Activated CD4-positive, alpha-beta T cell treated with anti-CD3 and anti-CD28 coated beads for 24 hours (primary cell): ENCODE measurements around the gene UBAP2L.
"Not testable (repeated sequence)": the region's sequence is repeated elsewhere in the genome, so short reads cannot be mapped to it uniquely, and the experiment has no call there.

Source experiments
- DNase-seq, 2 donors: peaks; one replicate each; pipeline ENCODE4 v3.0.0-alpha.2; 2020; ENCODE audit warnings: low read depth in 2 of 2

Gene UBAP2L

GRCh38 chr1:154205778-154206177 lies 15.0 kb upstream of the UBAP2L start:
- DNase-seq = not testable (repeated sequence)

DNA sequence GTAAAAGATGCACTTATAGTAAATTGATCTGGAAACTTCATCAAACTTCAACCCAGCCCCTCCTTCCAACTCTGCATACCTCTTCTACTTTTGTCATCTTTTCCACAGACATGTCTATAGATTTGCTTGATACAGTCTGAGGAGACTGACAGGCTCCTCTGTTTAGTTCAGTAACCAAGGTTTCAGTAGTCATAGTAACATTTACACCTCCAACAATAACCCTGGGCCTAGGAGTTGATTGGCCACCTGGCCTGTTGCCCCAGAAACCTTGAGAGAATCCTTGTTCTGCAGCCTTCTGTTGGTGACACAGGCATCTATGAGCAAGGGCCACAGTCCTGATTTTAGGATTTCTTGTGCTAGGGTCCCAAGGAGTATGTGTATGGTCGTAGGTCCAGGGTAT lies 14.6 kb upstream of the UBAP2L start, which contains the start of gene CFAP141:
Gene CFAP141, minus strand, starts transcription at position 138 of the 400 bp plus-strand sequence. Its CDS starts 26 bp downstream, at position 112.
- no peak for DNase-seq

- DNase-seq = no peak
Measured at GRCh38 chr1:154207262-154207661, 13.5 kb upstream of the UBAP2L start.

GRCh38 chr1:154208677-154209388 lies 11.9 kb upstream of the UBAP2L start:
- DNase-seq = no peak

DNA sequence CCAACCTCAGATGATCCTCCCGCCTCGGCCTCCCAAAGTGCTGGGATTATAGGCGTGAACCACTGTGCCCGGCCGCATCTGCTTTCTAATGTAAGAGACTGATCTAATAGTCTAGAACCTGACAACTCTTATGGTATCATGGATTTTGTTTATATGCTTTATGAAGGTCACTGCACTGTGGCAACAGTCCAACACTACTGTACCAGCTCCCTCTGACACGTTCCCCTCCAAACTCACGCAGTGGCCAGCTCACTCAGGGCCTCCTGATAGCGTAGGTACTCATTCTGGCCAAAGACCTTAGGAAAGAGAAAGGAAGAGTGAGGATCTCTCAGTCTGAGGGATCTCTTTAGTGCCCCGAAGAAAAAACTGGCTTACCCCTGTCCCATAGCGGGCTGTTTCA lies 8.7 kb upstream of the UBAP2L start:
- DNase-seq = no peak

GRCh38 chr1:154213274-154213673 lies 7.5 kb upstream of the UBAP2L start:
- DNase-seq = no peak

GRCh38 chr1:154218545-154218944 lies 2.2 kb upstream of the UBAP2L start:
- no peak for DNase-seq

DNA sequence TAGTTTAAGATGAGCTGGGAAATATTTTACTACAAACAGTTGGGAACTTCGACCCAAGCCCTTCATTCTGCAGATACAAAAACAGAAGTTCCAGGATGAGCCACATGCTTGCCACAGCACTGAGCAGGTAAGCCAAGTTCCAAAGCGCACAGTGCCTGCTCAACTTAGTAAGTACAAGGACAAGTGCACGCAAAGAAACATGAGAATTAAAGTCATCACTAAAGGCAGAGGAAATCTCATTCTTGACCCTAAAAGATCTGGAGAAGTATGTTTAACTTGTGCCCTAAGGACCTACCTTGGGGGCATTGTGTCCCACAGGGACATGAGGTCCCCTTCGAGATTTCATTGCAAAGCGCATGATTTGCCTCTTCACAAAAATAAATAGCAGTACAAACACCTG lies 1.2 kb upstream of the UBAP2L start:
- DNase-seq = no peak

DNA sequence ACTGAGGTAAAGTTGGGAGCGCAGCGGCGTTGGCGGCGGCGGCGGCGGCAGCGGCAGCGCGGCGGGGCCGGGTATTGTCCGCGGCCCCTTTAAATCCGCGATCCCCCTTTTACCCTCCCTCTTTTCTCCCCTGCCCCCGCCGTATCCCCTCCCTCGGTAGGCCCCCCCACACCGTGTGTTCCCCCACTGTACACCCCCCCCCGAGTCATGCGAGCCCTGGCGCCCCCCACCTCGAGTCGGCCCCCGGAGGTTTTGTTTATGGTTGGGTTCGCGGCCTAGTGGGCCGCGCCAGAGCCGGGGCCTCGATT lies 169 bp downstream of the UBAP2L start:
- DNase-seq = no peak

- DNase-seq = peak; percentile 44 to 48
Measured at GRCh38 chr1:154221278-154222001, 685 bp downstream of the UBAP2L start.

GRCh38 chr1:154222518-154222917 lies 1.8 kb downstream of the UBAP2L start:
- no peak for DNase-seq

- DNase-seq = no peak
Measured at GRCh38 chr1:154222918-154223317, 2.2 kb downstream of the UBAP2L start.

- no peak for DNase-seq
Measured at GRCh38 chr1:154223621-154224020, 2.9 kb downstream of the UBAP2L start.

DNA sequence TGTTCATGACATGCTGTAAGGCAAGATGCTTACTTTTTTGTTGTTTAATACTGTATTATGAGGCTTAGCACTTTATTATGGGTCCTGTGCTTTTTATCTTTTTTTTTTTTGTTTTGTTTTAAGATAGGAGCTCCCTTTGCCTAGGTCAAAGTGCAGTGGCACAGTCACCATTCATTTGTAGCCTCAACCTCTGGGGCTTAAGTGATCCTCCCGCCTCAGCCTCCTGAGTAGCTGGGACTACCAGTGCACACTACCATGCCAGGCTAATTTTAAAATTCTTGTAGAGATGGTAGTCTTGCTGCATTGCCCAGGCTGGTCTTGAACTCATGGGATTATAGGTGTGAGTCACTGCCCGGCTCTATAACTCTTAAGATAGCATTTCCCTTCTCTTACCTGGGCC lies 4.6 kb downstream of the UBAP2L start:
- DNase-seq = no peak

GRCh38 chr1:154231112-154231511 lies 10.4 kb downstream of the UBAP2L start:
- DNase-seq = not testable (repeated sequence)

GRCh38 chr1:154233127-154233526 lies 12.4 kb downstream of the UBAP2L start:
- DNase-seq = not testable (repeated sequence)

- no peak for DNase-seq
Measured at GRCh38 chr1:154236855-154237254, 16.1 kb downstream of the UBAP2L start.

DNA sequence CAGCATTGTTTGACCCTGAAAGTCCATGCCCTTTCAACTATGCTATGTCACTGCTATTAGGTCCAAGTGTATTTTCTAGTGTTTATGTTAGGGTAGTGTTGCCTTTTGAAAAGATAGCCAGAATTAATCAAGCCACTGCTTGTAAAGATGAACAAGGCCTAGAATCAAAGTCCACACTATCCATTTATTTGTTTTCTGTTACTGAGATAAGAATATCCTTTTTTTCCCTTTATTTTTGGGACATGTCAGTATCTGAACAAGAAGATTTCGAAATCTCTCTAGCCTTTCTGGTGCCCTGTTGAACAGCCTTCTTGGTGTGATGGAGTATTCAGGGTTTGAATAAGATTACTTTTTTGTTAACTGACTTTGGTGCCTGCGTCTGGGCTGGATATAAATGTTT lies 16.7 kb downstream of the UBAP2L start:
- no peak for DNase-seq

GRCh38 chr1:154237880-154238506 lies 17.2 kb downstream of the UBAP2L start:
- DNase-seq = no peak

GRCh38 chr1:154239491-154239890 lies 18.7 kb downstream of the UBAP2L start:
- DNase-seq = no peak

- no peak for DNase-seq
Measured at GRCh38 chr1:154240294-154240833, 19.6 kb downstream of the UBAP2L start.

DNA sequence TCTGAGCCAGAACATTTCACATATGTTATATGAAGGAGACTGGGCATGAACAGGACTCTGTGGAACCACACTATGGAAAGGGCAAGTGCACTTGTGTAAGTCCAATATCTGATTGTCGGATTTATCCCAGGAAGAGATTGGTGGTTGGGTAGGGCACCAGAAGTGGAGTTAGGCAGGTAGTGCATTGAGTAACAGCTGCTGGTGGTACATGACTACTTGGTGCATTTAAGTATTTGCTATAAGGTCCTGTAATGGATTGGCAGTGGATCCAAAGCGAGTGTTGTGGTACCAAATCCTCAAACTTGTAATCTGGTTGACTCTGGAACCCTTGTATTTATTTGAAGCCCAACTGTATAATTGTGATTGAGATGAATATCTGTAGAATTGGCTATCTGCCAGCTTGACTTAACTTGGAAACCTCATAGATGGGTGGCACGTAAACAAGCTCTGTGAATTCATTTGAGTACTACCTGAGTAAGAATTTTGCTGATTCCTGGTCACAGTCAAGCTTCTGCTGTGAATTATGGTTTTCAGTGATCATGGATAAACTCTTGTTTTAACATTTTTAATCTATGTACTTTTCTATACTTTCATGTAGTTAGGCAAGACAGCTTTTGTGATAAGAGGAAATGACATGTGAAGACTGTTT lies 21.1 kb downstream of the UBAP2L start:
- no peak for DNase-seq
